GM12892 (cell line): ENCODE measurements around the gene KRT34.

ENCODE experiments used
- POLR2A ChIP-seq: IDR thresholded peaks from 2 replicates; pipeline ENCODE4 v1.6.1; 2011; ENCODE audit warnings: low read depth, low read length, control low read depth
- POLR2AphosphoS5 ChIP-seq: IDR thresholded peaks from 2 replicates; pipeline ENCODE4 v1.6.1; 2011; ENCODE audit warnings: low read depth, low read length, control low read depth
- TAF1 ChIP-seq: IDR thresholded peaks from 2 replicates; pipeline ENCODE4 v1.6.1; 2011; ENCODE audit warnings: low read depth, mild to moderate bottlenecking, control low read depth, low read length, borderline replicate concordance

DNA sequence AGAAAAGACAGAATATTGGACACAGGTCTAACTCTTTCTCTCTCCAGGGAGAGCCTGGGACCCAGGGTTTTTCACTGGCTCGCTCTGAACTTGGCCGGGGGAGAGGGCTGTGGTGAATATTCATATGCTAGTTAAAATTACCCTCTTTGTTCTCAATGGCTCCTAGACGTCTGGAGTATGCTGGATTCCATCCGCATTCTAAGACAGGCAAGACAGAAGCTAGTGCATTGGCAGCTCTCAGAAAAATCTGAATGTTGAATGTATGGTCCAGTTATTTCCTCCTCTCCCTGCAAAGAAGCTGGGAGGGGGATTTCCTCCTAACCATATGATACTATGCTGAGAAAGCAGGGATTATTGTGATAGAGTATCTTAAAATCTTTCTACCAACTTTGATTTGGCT is 5.6 kb upstream of the KRT34 start:
- TF ChIP-seq POLR2A (no peak), POLR2AphosphoS5 (no peak), TAF1 (no peak)
